Fibroblast of peridontal ligament (primary cell): Measurements from ENCODE around the gene MPDZ.

Source experiments
- DNase-seq: peaks from one replicate; pipeline ENCODE4 v3.0.0-alpha.2; 2010; ENCODE audit errors: extremely low read depth

MPDZ gene

DNA sequence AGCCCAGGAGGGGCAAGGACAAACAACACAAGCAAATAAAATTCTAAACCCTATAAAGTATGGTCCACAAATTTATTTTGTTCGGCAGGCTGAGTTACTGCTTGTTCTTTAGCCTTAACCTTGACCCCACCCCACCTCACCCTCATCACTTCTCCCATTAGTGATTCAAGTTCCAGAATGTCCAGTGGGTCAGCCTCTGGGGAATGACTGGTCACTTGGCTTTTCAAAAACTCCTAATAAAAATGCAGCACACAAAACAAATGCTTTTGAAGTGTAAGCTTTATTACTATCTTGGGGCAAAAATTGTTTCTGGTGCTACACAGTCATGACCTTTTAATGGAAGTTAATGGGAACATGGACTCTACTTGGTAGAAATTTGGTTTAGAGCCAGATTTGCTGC is 142.1 kb downstream of the MPDZ start:
- no peak for DNase-seq

DNA sequence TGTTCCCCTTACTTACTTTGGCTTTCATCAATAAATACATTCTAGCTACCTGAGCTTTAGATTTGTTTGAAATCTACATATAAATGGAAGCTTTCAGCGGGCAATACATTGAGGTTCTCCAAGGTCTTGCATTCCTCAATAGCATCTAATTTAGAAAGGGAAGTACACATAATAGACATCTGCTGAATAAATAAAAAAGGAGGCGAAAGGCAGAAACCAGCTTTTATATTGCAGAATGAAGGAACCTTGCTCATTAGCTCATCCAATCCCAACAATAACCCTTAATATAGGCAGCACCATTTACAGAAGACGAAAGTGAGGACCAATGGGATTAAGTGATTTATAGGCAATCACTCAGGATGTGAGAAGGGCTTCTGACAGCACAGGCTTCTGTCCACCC is 147.5 kb downstream of the MPDZ start:
- no peak for DNase-seq

- DNase-seq: no peak
Observed at GRCh38 chr9:13131416-13131815, 148.1 kb downstream of the MPDZ start.

GRCh38 chr9:13128266-13128860 is 151.1 kb downstream of the MPDZ start:
- DNase-seq: peak; percentile 71

GRCh38 chr9:13127131-13127530 is 152.4 kb downstream of the MPDZ start:
- DNase-seq: peak; percentile 54

GRCh38 chr9:13125261-13125660 is 154.2 kb downstream of the MPDZ start:
- no peak for DNase-seq

DNA sequence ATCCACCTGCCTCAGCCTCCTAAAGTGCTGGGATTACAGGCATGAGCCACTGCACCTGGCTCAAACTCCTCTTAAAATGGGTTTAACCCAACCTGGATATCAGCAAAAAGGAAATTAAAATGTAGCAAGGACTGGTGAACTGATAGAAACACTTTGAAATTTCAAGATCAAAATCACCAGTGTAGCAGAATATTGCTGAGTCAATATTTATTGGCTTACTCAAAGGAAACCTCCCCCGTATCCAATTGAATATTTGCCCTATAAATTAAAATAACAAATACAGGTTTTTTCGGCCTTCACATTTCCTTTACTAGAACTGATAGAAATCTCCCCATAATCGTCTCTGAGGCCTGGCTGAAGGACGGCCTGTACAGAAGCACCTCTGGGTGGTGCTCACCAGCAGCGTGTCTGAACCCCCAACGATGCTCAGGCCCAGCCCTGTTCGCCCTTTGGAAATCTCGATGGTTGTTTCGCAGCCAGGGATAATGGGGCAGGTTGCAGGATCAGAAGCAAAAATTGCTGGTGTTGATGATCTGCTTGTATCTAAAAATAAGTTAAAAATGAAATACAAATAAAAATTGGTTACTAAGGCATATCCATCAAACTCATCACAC is 156.6 kb downstream of the MPDZ start:
- no peak for DNase-seq

DNA sequence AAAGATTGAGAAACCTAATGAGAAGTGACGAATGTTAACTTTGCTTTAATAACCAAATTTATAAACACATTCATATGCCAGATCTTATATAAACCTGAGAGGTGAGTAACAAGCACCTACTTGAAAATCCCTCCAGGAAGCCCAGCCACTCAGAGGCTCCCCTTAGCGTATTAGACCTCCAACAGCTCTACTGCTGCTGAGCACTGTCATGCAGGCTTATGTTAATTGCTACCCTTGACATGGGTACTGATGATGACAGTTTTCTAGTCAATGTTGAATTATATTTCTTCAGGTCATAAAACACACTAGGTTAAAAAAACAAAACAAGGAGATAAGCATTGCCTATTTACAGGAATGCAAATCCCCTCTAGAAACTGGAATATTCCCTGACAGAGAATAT is 161.2 kb downstream of the MPDZ start:
- DNase-seq: no peak

GRCh38 chr9:13116292-13116691 is 163.2 kb downstream of the MPDZ start:
- DNase-seq: no peak

DNA sequence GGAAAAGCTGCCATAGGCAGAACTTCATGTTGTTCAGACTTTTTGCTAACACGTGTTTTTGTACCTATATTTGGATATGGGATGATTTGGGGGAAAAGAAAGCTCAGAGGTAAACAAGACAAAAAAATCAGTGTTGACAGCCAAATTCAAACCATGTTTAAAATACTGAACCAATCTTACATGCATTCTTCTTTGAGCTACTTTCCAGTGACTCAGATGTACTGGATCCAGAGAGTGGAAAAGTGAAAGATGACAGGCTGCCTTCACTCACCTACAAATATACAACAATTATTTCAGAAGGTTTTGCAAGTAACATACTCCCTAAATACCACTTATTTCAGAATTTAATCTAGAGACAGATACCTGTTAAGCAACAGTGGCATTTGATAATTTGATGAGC is 165.7 kb downstream of the MPDZ start:
- DNase-seq: peak; percentile 46

GRCh38 chr9:13113216-13113615 is 166.3 kb downstream of the MPDZ start:
- peak; percentile 82 for DNase-seq

GRCh38 chr9:13111778-13112177 is 167.7 kb downstream of the MPDZ start:
- no peak for DNase-seq

DNA sequence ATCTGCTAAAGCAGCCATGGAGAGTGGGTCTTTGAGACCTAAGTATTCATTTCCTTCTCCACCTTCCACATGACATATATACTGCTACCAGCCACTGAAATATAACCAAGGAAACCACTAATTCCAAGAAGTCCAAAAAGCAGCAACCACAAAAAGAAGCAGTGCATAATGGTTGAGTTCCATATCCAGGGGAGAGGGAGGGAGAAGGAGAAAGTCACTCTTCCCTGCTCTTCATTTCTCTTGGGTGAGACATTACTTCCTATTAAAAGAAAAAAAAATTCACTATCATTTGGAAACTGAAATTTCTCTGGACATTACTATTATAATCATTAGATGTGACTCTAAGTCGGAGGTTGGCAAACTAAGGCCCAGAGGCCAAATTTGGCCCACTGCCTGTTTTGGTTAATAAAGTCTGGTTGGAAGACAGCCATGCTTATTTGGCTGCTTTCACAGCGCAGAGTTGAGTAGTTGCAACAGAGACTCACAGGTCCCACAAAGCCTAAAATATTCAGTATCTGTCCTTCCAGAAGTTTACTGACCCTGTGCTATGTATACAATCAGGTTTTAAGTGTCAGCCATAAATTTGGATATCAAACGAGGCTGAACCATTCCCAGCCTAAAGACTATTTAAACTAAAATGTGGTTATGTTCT is 168.6 kb downstream of the MPDZ start:
- peak; percentile 56 for DNase-seq

DNA sequence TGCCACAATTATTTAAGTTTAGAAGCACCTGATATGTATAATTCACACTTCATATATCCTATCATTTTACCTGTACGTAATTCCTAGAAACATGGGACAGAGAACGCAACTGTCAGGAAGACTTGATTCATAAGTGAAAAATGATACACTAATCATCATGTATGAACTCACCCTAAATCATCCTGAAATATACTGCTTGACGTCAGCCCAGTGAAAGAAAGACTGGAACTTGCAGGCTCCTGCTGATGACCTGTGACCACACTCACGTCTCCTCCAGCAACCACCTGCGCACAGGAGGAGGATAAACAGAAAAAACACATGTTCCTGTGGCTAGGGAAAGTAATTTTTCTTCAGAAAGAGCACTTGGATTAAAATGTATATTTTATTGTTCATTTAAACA is 169.7 kb downstream of the MPDZ start:
- no peak for DNase-seq

- no peak for DNase-seq
Observed at GRCh38 chr9:13107008-13107407, 172.5 kb downstream of the MPDZ start.

DNA sequence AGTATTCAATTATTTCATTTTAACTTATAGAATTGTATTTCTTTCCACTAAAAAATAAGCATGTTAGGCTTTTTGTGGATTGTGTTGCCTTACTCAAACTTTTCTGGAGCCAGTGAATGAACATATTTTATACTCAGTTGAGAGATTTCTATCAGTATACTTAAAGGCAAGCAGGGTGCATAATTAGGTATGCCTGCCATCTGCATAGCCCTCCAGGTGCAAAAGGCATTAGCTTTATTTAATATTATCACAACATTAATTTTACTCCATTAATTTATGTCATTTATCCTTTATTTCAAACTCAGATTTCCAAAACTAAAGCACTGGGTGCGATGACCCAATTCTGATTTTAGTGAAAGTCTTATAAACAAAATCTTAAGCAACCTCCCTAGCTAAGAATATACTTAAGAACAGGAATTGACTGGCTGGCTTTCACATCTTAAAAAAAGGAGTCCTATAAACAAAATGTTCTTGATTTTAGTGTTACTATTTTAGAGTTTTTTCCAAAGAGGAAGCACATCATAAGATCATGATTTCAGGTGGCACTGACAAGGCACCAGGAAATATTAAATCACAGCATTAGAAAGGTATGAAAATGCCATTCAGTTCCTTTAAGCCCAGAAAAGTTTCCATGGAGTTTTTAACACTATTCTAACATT is 178.4 kb downstream of the MPDZ start:
- no peak for DNase-seq

DNA sequence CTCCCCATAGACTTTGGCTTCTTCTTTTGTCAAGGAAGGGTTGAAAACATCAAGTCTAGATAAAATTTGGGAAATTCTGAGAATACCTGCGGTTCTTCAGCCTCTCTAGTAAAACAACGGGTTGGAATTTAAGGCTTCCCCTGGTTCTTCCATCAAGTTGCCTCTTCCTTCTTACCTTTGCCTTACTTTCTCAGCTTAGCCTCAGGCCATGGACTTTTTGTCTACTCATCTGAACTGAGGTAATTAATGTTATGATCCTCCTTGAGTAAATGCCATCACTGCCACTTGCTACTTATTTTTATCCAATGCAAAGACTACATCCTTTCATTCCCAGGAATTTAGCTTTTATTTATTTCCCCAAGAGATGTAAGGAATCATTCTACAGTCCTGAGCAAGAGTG is 184.4 kb downstream of the MPDZ start:
- DNase-seq: no peak

DNA sequence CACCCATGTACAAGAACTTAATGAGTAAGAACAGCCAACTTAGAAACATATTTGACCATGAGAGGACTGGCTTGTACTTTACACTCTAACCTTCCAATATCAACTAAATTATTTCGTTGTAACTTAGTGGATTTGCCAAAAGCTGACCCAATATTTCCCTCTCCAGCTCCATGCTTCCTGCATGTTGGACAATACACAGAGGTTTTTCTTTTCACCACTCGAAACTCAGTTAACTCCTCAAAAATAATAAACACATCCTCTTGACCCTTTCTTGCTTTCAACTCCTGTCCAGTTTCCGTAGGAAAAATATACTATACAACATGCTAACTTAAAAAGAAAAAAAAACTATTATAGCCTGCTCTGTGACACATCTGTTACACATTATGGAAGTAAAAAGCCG is 188.9 kb downstream of the MPDZ start:
- peak; percentile 17 for DNase-seq

GRCh38 chr9:13089666-13090065 is 189.8 kb downstream of the MPDZ start:
- DNase-seq: no peak

GRCh38 chr9:13088720-13089427 is 190.6 kb downstream of the MPDZ start:
- peak; percentile 78 for DNase-seq

- peak; percentile 80 for DNase-seq
Observed at GRCh38 chr9:13083963-13084528, 195.4 kb downstream of the MPDZ start.

DNA sequence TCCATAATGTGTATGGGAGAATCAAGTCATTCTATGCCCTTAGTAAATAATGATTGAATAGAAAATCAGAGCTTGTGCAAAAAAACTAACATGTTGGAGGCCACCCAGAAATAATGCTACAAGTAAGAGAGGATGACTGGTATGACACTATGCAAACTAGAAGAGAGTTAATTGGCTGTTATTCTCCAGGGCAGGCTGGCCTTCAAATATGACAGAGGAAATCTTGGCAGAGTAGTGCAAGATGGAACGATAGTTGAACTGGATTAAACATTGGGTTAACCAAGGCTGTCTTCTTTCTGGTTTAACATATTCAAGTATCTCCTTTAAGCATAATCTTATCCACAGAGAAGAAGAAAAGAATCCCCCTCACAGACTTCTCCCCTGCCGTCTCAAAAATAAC is 196.1 kb downstream of the MPDZ start:
- DNase-seq: no peak
